Superior temporal gyrus (tissue), 1 donor: ENCODE results near the gene ERFL.
A peak's percentile ranks its signal among the peaks of the same experiment; 100 is the strongest.
"Not testable (repeated sequence)": the region's sequence is repeated elsewhere in the genome, so short reads cannot be mapped to it uniquely, and the experiment has no call there.

Experiments
- DNase-seq: peaks from one replicate; pipeline ENCODE4 v3.0.0-alpha.2; 2016; ENCODE audit errors: extremely low spot score

ERFL gene

GRCh38 chr19:41941410-41942202 lies 13.4 kb upstream of the ERFL start:
- DNase-seq = no peak

- DNase-seq = no peak
Observed at GRCh38 chr19:41940731-41941409, 12.6 kb upstream of the ERFL start.

- DNase-seq = no peak
Observed at GRCh38 chr19:41939861-41940730, 11.8 kb upstream of the ERFL start.

GRCh38 chr19:41939209-41939608 lies 11.0 kb upstream of the ERFL start:
- DNase-seq = not testable (repeated sequence)

- DNase-seq = no peak
Observed at GRCh38 chr19:41937525-41938468, 9.5 kb upstream of the ERFL start.

- no peak for DNase-seq
Observed at GRCh38 chr19:41936961-41937360, 8.7 kb upstream of the ERFL start.

- no peak for DNase-seq
Observed at GRCh38 chr19:41936416-41936850, 8.2 kb upstream of the ERFL start.

- no peak for DNase-seq
Observed at GRCh38 chr19:41935760-41936415, 7.6 kb upstream of the ERFL start.

GRCh38 chr19:41934849-41935374 lies 6.7 kb upstream of the ERFL start:
- DNase-seq = peak; percentile 71

- no peak for DNase-seq
Observed at GRCh38 chr19:41933693-41934426, 5.6 kb upstream of the ERFL start.

- no peak for DNase-seq
Observed at GRCh38 chr19:41932720-41933332, 4.6 kb upstream of the ERFL start.

GRCh38 chr19:41932259-41932719 lies 4.0 kb upstream of the ERFL start:
- no peak for DNase-seq

- no peak for DNase-seq
Observed at GRCh38 chr19:41930926-41931592, 2.8 kb upstream of the ERFL start.

- DNase-seq = no peak
Observed at GRCh38 chr19:41930322-41930722, 2.1 kb upstream of the ERFL start.

- DNase-seq = no peak
Observed at GRCh38 chr19:41929536-41930071, 1.4 kb upstream of the ERFL start.

- no peak for DNase-seq
Observed at GRCh38 chr19:41928754-41929535, 696 bp upstream of the ERFL start.

- DNase-seq = no peak
Observed at GRCh38 chr19:41927497-41928192, 604 bp downstream of the ERFL start.
